22Rv1 (cell line): Measurements from ENCODE around the gene MAGEF1.

ENCODE experiments used
- CTCF ChIP-seq: fragments of 450-650 bp; IDR thresholded peaks from 2 replicates; pipeline ENCODE4 v1.5.1; 2017; ENCODE audit warnings: mild to moderate bottlenecking
- ZFX ChIP-seq: fragments of 450-650 bp; IDR thresholded peaks from 2 replicates; pipeline ENCODE4 v1.6.1; 2017; ENCODE audit warnings: antibody characterized with exemption, borderline replicate concordance

DNA sequence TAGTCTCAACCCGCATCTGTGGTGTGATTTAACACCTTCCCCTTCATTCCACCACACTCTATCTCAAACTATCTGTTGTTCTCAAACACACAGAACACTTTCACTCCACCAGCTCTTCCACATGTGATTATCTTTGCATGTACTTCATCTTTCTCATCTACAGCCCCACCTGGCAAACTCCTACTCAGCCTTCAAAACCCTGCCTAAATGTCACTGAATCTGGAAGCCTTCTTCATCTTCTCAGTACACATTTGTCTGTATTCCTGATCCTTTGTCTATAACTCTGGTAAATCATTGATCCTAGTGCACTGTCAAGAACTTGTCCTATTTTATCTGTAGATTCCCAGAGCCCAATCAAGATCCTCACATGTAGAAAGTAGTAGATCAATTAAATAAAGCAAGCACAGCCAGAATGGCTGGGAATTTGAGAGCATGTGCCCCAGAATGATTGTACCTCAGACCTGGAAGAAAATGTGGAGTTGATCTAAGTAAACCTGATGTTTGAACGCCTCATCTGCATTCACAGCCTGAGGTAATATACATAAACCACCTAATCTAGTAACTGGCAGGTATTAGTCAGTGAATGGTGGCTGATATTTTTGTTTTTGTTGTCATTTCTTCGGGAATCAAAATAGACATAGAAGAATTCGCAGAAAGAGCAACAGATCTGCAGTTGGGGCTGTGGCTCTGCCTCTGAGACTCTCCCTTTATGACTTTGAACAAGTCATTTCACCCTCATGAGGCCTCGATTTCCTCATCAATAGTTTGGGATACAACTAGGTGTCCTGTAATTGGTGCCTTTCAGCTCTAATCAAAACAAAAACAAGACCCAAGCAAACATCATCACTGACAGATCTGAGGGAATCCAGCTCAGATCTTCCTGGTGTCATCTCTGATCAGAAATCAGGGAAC lies 28.0 kb upstream of the MAGEF1 start:
- TF ChIP-seq CTCF = no peak
- no peak for TF ChIP-seq ZFX
